HPDE6-E6E7 (cell line): ENCODE measurements around the gene NMNAT3.

Experiments
- DNase-seq: peaks from one replicate; pipeline ENCODE4 v3.0.0; 2011; ENCODE audit warnings: missing footprints; ENCODE audit errors: extremely low spot score

Gene NMNAT3

DNA sequence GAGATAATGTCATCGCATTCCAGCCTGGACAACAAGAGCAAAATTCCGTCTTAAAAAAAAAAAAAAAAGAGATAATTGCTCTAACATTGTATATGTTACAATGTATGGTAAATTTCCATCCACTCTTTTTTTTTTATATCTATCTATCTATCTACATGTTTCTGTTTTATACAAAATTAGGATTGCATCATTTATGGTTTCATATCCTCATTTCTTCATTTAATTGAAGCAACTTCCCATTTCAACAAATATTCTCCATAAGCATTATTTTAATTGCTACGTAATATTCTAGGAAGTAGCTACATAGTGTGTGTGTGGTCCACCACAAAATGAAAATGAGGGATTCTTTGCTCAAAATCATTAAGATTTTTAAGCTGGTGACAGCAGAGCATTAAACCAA lies 156.6 kb downstream of the NMNAT3 start:
- DNase-seq = no peak

GRCh38 chr3:139519998-139520737 lies 157.6 kb downstream of the NMNAT3 start:
- peak; percentile 42 for DNase-seq

GRCh38 chr3:139518926-139519842 lies 158.6 kb downstream of the NMNAT3 start:
- DNase-seq = no peak

- no peak for DNase-seq
Measured at GRCh38 chr3:139518306-139518705, 159.5 kb downstream of the NMNAT3 start.

DNA sequence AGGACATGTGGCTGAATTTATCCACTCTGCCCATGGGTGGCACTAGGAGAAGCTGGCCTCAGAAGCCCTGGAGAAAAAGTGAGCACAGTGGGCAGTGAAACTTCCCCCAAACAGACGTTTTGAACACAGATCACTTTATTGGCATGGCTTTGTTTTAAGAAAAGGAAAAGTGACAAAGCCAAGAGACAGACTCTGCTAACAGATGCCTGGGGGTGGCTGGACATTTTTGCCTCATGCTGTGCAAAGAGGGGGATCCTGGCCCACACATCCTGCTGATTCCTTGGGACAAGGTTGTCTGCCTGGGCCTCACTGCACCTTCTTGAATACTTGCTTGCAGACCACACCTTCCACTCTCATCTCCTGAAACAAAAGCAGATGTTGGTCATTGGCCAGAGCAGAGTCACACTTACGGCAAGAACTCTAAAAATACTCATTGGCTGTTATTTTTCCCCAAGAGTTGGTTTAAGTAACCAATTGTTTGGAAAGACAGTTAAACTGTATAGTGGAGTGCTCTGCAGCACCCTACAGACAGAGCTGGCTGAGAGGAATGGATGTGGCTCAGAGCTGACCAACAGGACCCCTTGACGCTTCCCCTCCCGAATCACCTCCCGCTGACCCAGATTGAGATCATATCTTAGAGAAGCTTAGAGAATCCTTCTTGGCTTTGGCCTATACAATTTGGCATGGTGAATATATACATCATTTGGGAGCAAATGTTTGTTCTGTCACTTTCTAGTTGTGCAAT lies 160.3 kb downstream of the NMNAT3 start:
- no peak for DNase-seq

- no peak for DNase-seq
Measured at GRCh38 chr3:139514741-139515140, 163.0 kb downstream of the NMNAT3 start.
